C4-2B (cell line): ENCODE data around the gene SLC25A43.

Source experiments
- H3K27ac ChIP-seq: fragments of 450-650 bp; 2 replicates; pipeline ENCODE4 v1.5.1; 2017
- CTCF ChIP-seq: fragments of 450-650 bp; conservative IDR thresholded peaks from 2 replicates; pipeline ENCODE4 v1.5.1; 2017; ENCODE audit warnings: mild to moderate bottlenecking
- ZFX ChIP-seq: fragments of 450-650 bp; IDR thresholded peaks from 2 replicates; pipeline ENCODE4 v1.6.1; 2017

The SLC25A43 gene

GRCh38 chrX:119469313-119469635 is 70.1 kb downstream of the SLC25A43 start:
- H3K27ac ChIP-seq = peak overlapping the region; percentile 100
- TF ChIP-seq CTCF = peak; percentile 57
- TF ChIP-seq ZFX = no peak

GRCh38 chrX:119474615-119475388 is 75.7 kb downstream of the SLC25A43 start:
- no peak overlapping the region for H3K27ac ChIP-seq
- no peak for TF ChIP-seq CTCF
- TF ChIP-seq ZFX = no peak

- TF ChIP-seq CTCF = no peak
- no peak overlapping the region for H3K27ac ChIP-seq
These were observed 76.4 kb downstream of the SLC25A43 start for GRCh38 chrX:119475389-119476101.

GRCh38 chrX:119477812-119478232 is 78.7 kb downstream of the SLC25A43 start:
- H3K27ac ChIP-seq = no peak overlapping the region
- TF ChIP-seq CTCF = no peak
- TF ChIP-seq ZFX = no peak

- no peak overlapping the region for H3K27ac ChIP-seq
- no peak for TF ChIP-seq ZFX
These were observed 79.4 kb downstream of the SLC25A43 start for GRCh38 chrX:119478504-119478903.

GRCh38 chrX:119479845-119480244 is 80.7 kb downstream of the SLC25A43 start:
- TF ChIP-seq CTCF = no peak
- no peak overlapping the region for H3K27ac ChIP-seq

GRCh38 chrX:119481323-119481801 is 82.2 kb downstream of the SLC25A43 start:
- TF ChIP-seq ZFX (no peak), CTCF (no peak)
- no peak overlapping the region for H3K27ac ChIP-seq

- TF ChIP-seq ZFX (no peak), CTCF (no peak)
- no peak overlapping the region for H3K27ac ChIP-seq
These were observed 82.9 kb downstream of the SLC25A43 start for GRCh38 chrX:119482041-119482440.
